CD4-positive, alpha-beta T cell treated with Interleukin-4 for 1 hour (primary cell): ENCODE data around the gene SMYD5.

ENCODE experiments used
- DNase-seq, 2 donors: peaks; one replicate each; pipeline ENCODE4 v3.0.0-alpha.2; 2020 to 2022

Gene SMYD5

GRCh38 chr2:73208258-73208657 lies 5.8 kb upstream of the SMYD5 start:
- DNase-seq, result no peak

GRCh38 chr2:73210019-73210418 lies 4.0 kb upstream of the SMYD5 start:
- DNase-seq, result no peak

- no peak for DNase-seq
Measured at GRCh38 chr2:73210696-73211095, 3.3 kb upstream of the SMYD5 start.

- no peak for DNase-seq
Measured at GRCh38 chr2:73212098-73212447, 2.0 kb upstream of the SMYD5 start.

- DNase-seq, result peak; percentile 73 to 76
Measured at GRCh38 chr2:73212448-73213176, 1.4 kb upstream of the SMYD5 start.

GRCh38 chr2:73215254-73215653 lies 1.2 kb downstream of the SMYD5 start:
- DNase-seq, result no peak

- no peak for DNase-seq
Measured at GRCh38 chr2:73217160-73217559, 3.1 kb downstream of the SMYD5 start.

- no peak for DNase-seq
Measured at GRCh38 chr2:73217826-73218225, 3.8 kb downstream of the SMYD5 start.

- no peak for DNase-seq
Measured at GRCh38 chr2:73218298-73218697, 4.3 kb downstream of the SMYD5 start.

GRCh38 chr2:73223821-73224220 lies 9.8 kb downstream of the SMYD5 start:
- no peak for DNase-seq

GRCh38 chr2:73225513-73226360 lies 11.7 kb downstream of the SMYD5 start:
- DNase-seq, result no peak

GRCh38 chr2:73227086-73227485 lies 13.0 kb downstream of the SMYD5 start:
- no peak for DNase-seq

- no peak for DNase-seq
Measured at GRCh38 chr2:73228631-73229030, 14.6 kb downstream of the SMYD5 start.

- peak in 1 of 2 donors; percentile 22 for DNase-seq
Measured at GRCh38 chr2:73232403-73233153, 18.5 kb downstream of the SMYD5 start.

- peak; percentile 97 to 98 for DNase-seq
Measured at GRCh38 chr2:73233154-73233931, 19.3 kb downstream of the SMYD5 start, which contains the start of gene PRADC1. Gene PRADC1 (minus strand): TSS chr2:73233239. CDS start chr2:73233160, 79 bp downstream.

GRCh38 chr2:73233932-73234832 lies 20.1 kb downstream of the SMYD5 start, which contains the start of gene CCT7:
Gene CCT7 (plus strand): TSS chr2:73234308. CDS start chr2:73234379, 71 bp downstream.
- peak; percentile 92 to 93 for DNase-seq

- peak in 1 of 2 donors; percentile 20 for DNase-seq
Measured at GRCh38 chr2:73235315-73236028, 21.4 kb downstream of the SMYD5 start.

- no peak for DNase-seq
Measured at GRCh38 chr2:73237168-73237567, 23.1 kb downstream of the SMYD5 start.

- DNase-seq, result no peak
Measured at GRCh38 chr2:73238149-73238548, 24.1 kb downstream of the SMYD5 start.

- DNase-seq, result no peak
Measured at GRCh38 chr2:73238976-73239375, 24.9 kb downstream of the SMYD5 start.

- no peak for DNase-seq
Measured at GRCh38 chr2:73239776-73240175, 25.7 kb downstream of the SMYD5 start.
